H1 (cell line): ENCODE measurements around the gene MPRIP. TPM values are rescaled to one million over a fixed set of nuclear protein-coding genes. Genes with fewer than 3 reads are reported as not detected.

Experiments
- CTCF ChIA-PET: fragments of 300-600 bp; sonication (Branson Sonifier 250); formaldehyde crosslinking; loops from one replicate; lab custom pipeline; 2021; ENCODE audit not compliant: partially characterized antibody; lab: Charles Lee
- POLR2A ChIA-PET: fragments of 300-600 bp; sonication (Branson Sonifier 250); formaldehyde crosslinking; loops from one replicate; lab custom pipeline; 2021; ENCODE audit warnings: inconsistent platforms; ENCODE audit not compliant: partially characterized antibody; lab: Charles Lee
- DNase-seq, 2 experiments: peaks; one replicate each; pipeline versions ENCODE4 v3.0.0 to v3.0.0-alpha.2; 2010 to 2022; ENCODE audit warnings: low spot score in 2 of 2, low read depth in 1 of 2, mixed read lengths in 1 of 2
- FAIRE-seq: peaks from 2 replicates; lab custom pipeline; 2011; peaks lifted over from hg19 to GRCh38; lab: Jason Lieb, UNC
- H2AFZ ChIP-seq: 2 replicates; pipeline ENCODE4 v1.8.1; 2012; ENCODE audit warnings: low read length, inconsistent platforms
- H2AK5ac ChIP-seq: 2 replicates; pipeline ENCODE4 v1.6.1; 2013; ENCODE audit warnings: low read depth, low read length
- H2BK120ac ChIP-seq: replicated peaks from 2 replicates; pipeline ENCODE3; 2013; ENCODE audit warnings: low read depth, low read length, inconsistent platforms
- H2BK12ac ChIP-seq: 2 replicates; pipeline ENCODE4 v1.6.1; 2013; ENCODE audit warnings: low read depth, low read length
- H2BK15ac ChIP-seq: 2 replicates; pipeline ENCODE4 v1.6.1; 2013; ENCODE audit warnings: low read length
- H2BK20ac ChIP-seq: 2 replicates; pipeline ENCODE4 v1.6.1; 2013; ENCODE audit warnings: low read length
- H2BK5ac ChIP-seq: 2 replicates; pipeline ENCODE4 v1.6.1; 2013; ENCODE audit warnings: low read depth, low read length
- H3K14ac ChIP-seq: 2 replicates; pipeline ENCODE4 v1.6.1; 2013; ENCODE audit warnings: inconsistent platforms; ENCODE audit not compliant: insufficient read length
- H3K18ac ChIP-seq: 2 replicates; pipeline ENCODE4 v1.6.1; 2013; ENCODE audit warnings: low read length; ENCODE audit errors: extremely low read depth
- H3K23ac ChIP-seq: 2 replicates; pipeline ENCODE4 v1.6.1; 2013; ENCODE audit warnings: inconsistent platforms; ENCODE audit not compliant: insufficient read length
- H3K23me2 ChIP-seq: 2 replicates; pipeline ENCODE4 v1.6.1; 2013; ENCODE audit warnings: low read depth, low read length
- H3K27ac ChIP-seq: 2 replicates; pipeline ENCODE4 v1.6.1; 2011; ENCODE audit warnings: low read depth, low read length, inconsistent platforms
- H3K27me3 ChIP-seq, 4 experiments: replicated peaks in 1 of 4; 1 replicate in 1 of 4; 2 replicates in 3 of 4; pipeline versions ENCODE4 v1.6.1 to v1.8.1; 2011 to 2013; ENCODE audit warnings: low read length in 3 of 4, mild to moderate bottlenecking in 3 of 4, inconsistent platforms in 2 of 4, mixed read lengths in 2 of 4, moderate library complexity in 1 of 4; ENCODE audit not compliant: control insufficient read depth in 3 of 4, insufficient read depth in 3 of 4; ENCODE audit errors: extremely low read depth in 1 of 4
- H3K36me3 ChIP-seq, 4 experiments: 2 replicates each; pipeline versions ENCODE4 v1.6.1 to v1.8.1; 2011 to 2013; ENCODE audit warnings: mild to moderate bottlenecking in 4 of 4, low read length in 3 of 4, moderate library complexity in 2 of 4, control low read depth in 1 of 4, inconsistent platforms in 1 of 4; ENCODE audit not compliant: insufficient read depth in 4 of 4, control insufficient read depth in 2 of 4
- H3K4ac ChIP-seq: replicated peaks from 2 replicates; pipeline ENCODE3; 2013; ENCODE audit warnings: low read length, low read depth, mixed read lengths, inconsistent platforms; ENCODE audit not compliant: insufficient read length
- H3K4me1 ChIP-seq, 4 experiments: replicated peaks in 1 of 4; 1 replicate in 1 of 4; 2 replicates in 3 of 4; pipeline versions ENCODE4 v1.6.1 to v1.8.1; 2011 to 2013; ENCODE audit warnings: low read length in 3 of 4, inconsistent platforms in 2 of 4, mixed read lengths in 1 of 4; ENCODE audit not compliant: insufficient read depth in 4 of 4, control insufficient read depth in 3 of 4
- H3K4me2 ChIP-seq, 2 experiments: 2 replicates each; pipeline versions ENCODE4 v1.6.1 to v1.8.1; 2011 to 2013; ENCODE audit warnings: low read depth in 2 of 2, low read length in 2 of 2, control low read depth in 1 of 2, inconsistent platforms in 1 of 2, mild to moderate bottlenecking in 1 of 2; ENCODE audit not compliant: insufficient read depth in 1 of 2
- H3K4me3 ChIP-seq, 4 experiments: fragments of 200-600, 300-600 bp in 1 of 4; sonication (generic), shearing (Covaris generic), sonication (Bioruptor Twin) in 1 of 4; 2 replicates each; pipeline versions ENCODE4 v1.5.1 to v1.8.1; 2011 to 2016; ENCODE audit warnings: low read length in 4 of 4, low read depth in 3 of 4, control low read depth in 2 of 4, inconsistent platforms in 2 of 4, mild to moderate bottlenecking in 2 of 4, mixed read lengths in 1 of 4, moderate library complexity in 1 of 4; ENCODE audit not compliant: insufficient read depth in 2 of 4; ENCODE audit errors: extremely low read depth in 1 of 4
- H3K56ac ChIP-seq: replicated peaks from 2 replicates; pipeline ENCODE3; 2013; ENCODE audit warnings: low read depth, mild to moderate bottlenecking, mixed read lengths, low read length, inconsistent platforms; ENCODE audit not compliant: insufficient read length
- H3K79me1 ChIP-seq: 2 replicates; pipeline ENCODE4 v1.6.1; 2013; ENCODE audit warnings: low read depth, low read length, control low read depth
- H3K79me2 ChIP-seq, 2 experiments: 2 replicates each; pipeline versions ENCODE4 v1.6.1 to v1.8.1; 2012 to 2013; ENCODE audit warnings: low read length in 2 of 2, mild to moderate bottlenecking in 2 of 2, inconsistent platforms in 1 of 2; ENCODE audit not compliant: insufficient read depth in 2 of 2, control insufficient read depth in 1 of 2
- H3K9ac ChIP-seq, 4 experiments: replicated peaks in 1 of 4; 1 replicate in 1 of 4; 2 replicates in 3 of 4; pipeline versions ENCODE4 v1.6.1 to v1.8.1; 2011 to 2013; ENCODE audit warnings: low read depth in 3 of 4, low read length in 3 of 4, control low read depth in 2 of 4, mild to moderate bottlenecking in 2 of 4, moderate library complexity in 2 of 4, inconsistent platforms in 1 of 4; ENCODE audit errors: extremely low read depth in 1 of 4
- H3K9me3 ChIP-seq, 2 experiments: 2 replicates each; pipeline versions ENCODE4 v1.6.1 to v1.8.1; 2012 to 2013; ENCODE audit warnings: mild to moderate bottlenecking in 2 of 2, moderate library complexity in 2 of 2, control low read depth in 1 of 2, inconsistent platforms in 1 of 2, low read depth in 1 of 2, low read length in 1 of 2, mixed read lengths in 1 of 2; ENCODE audit not compliant: insufficient read depth in 2 of 2
- H4K20me1 ChIP-seq, 2 experiments: replicated peaks in 1 of 2; 2 replicates each; pipeline versions ENCODE3 to v1.8.1; 2011 to 2013; ENCODE audit warnings: inconsistent platforms in 2 of 2, low read length in 2 of 2, mild to moderate bottlenecking in 1 of 2; ENCODE audit not compliant: insufficient read depth in 2 of 2, control insufficient read depth in 1 of 2
- H4K5ac ChIP-seq: 2 replicates; pipeline ENCODE4 v1.6.1; 2013; ENCODE audit warnings: low read length, low read depth, mixed read lengths, inconsistent platforms; ENCODE audit not compliant: insufficient read length
- H4K8ac ChIP-seq: 2 replicates; pipeline ENCODE4 v1.8.0; 2013; ENCODE audit warnings: mild to moderate bottlenecking, moderate library complexity, low read length, inconsistent platforms; ENCODE audit not compliant: insufficient read depth; ENCODE audit errors: extremely low read depth
- H4K91ac ChIP-seq: replicated peaks from 2 replicates; pipeline ENCODE3; 2013; ENCODE audit warnings: low read length, mixed read lengths, inconsistent platforms; ENCODE audit not compliant: insufficient read length
- POLR2A ChIP-seq, 2 experiments: IDR thresholded peaks; 1 replicate in 1 of 2; 2 replicates in 1 of 2; pipeline ENCODE4 v1.6.1; 2011; ENCODE audit warnings: low read depth in 2 of 2, low read length in 2 of 2, mild to moderate bottlenecking in 2 of 2; ENCODE audit errors: control extremely low read depth in 1 of 2
- SIRT6 ChIP-seq: IDR thresholded peaks from one replicate; pipeline ENCODE4 v1.7.1; 2012; ENCODE audit warnings: low read length, inconsistent platforms
- WGBS, 2 experiments: shearing (Covaris generic) in 1 of 2; methylation state at CpG; one replicate each; pipeline versions ENCODE4 v1.1.6 to v1.1.7; 2013 to 2015; ENCODE audit warnings: low lambda C conversion rate in 2 of 2, mixed read lengths in 2 of 2, inconsistent platforms in 1 of 2, low coverage in 1 of 2, missing lambda C conversion rate in 1 of 2; ENCODE audit not compliant: insufficient replicate concordance in 2 of 2, insufficient coverage in 1 of 2, insufficient read length in 1 of 2; ENCODE audit errors: extremely low coverage in 1 of 2, missing lambda C conversion rate in 1 of 2; 5-methylcytosine and 5-hydroxymethylcytosine counted together
- polyA plus RNA-seq, 7 experiments: library from polyadenylated mRNA; depleted of rRNA in 3 of 7; stranded (reverse) in 5 of 7; unstranded in 2 of 7; fragments of >200 nt in 5 of 7; fragments of 200-250 nt in 2 of 7; gene quantifications; 1 replicate in 5 of 7; 2 replicates in 1 of 7; 4 replicates in 1 of 7; pipeline versions ENCODE4 v1.2.1 to v1.2.3, GENCODE V29; 2011 to 2013; ENCODE audit warnings: missing spikeins in 2 of 7, mixed read lengths in 2 of 7
- total RNA-seq: library from RNA; stranded (reverse); fragmentation: NEBNext Ultra II Directional; extraction: Animal tissue kit (Norgen Biotek cat#: 25700); gene quantifications from 2 replicates; pipeline ENCODE4 v1.2.1, GENCODE V29; 2021

Gene MPRIP
- total and polyA plus RNA-seq, 2 of the 8 experiments (the other 6 are each of a cell fraction or from before 2014, with no cell fraction given) = 48.6 to 146 TPM

GRCh38 chr17:17057057-17057551, 14.8 kb downstream of the MPRIP start:
- Histone ChIP-seq H3K9me3 (no peaks in the 10 kb centered on the region), H2BK120ac (no peak overlapping the region), H3K23ac (no peak overlapping the region), H3K18ac (peak overlapping the region; percentile 40; the same call in 1 of the 2 replicates), H2BK15ac (no peak overlapping the region), H3K9ac (no peak overlapping the region), H3K14ac (no peak overlapping the region), H3K4me3 (no peak overlapping the region), H3K4me2 (no peak overlapping the region), H3K79me2 (peaks cover 4 to 72% of the 10 kb centered on the region in 2 experiments; a peak in 3 of 4 replicates), H4K8ac (no peak overlapping the region), H2AFZ (no peak overlapping the region), H3K79me1 (peaks cover 31% of the 10 kb centered on the region), H3K27ac (no peak overlapping the region), H3K4ac (no peak overlapping the region), H3K36me3 (no peaks in the 10 kb centered on the region; a peak in 2 of 8 replicates), H4K5ac (no peak overlapping the region), H4K91ac (no peak overlapping the region), H3K56ac (no peak overlapping the region), H2BK20ac (no peak overlapping the region), H2BK5ac (no peak overlapping the region), H3K27me3 (no peaks in the 10 kb centered on the region), H2AK5ac (no peak overlapping the region), H2BK12ac (no peak overlapping the region), H3K23me2 (no peaks in the 10 kb centered on the region), H3K4me1 (peaks cover 0 to 7% (median 0%) of the 10 kb centered on the region in 4 experiments; a peak in 4 of 7 replicates), H4K20me1 (peaks cover 6 to 20% of the 10 kb centered on the region in 2 experiments)
- CTCF ChIA-PET = interaction anchor here (1.0 kb wide), 1 partner anchor 58 kb away, joined by 3 read pairs; no protein-coding TSS in a partner anchor
- 100% methylated on average over 8 of the region's 9 CpGs; no CpG with 5 or more reads in 1 of the 2 experiments for WGBS, 2 experiments
- POLR2A ChIA-PET = no interaction called here
- no peak for FAIRE-seq
- DNase-seq = no peak
- TF ChIP-seq POLR2A (IDR thresholded peaks at IDR 0.05; ENCODE audit: control extremely low read depth in 1 of 2, low read depth in 2 of 2, low read length in 2 of 2) (no peak), SIRT6 (no peak)
